Heart right ventricle (tissue), 16 donors: ENCODE measurements around the gene NPR3. TPM values are rescaled to one million over a fixed set of nuclear protein-coding genes. Genes with fewer than 3 reads are reported as not detected.

ENCODE experiments used
- ATAC-seq, 8 donors: fragments of 200-7000 bp; cut with Tn5 transposase; one replicate each; pipeline ENCODE4 v1.9.1; 2020; ENCODE audit warnings: mild to moderate bottlenecking in 8 of 8, moderate library complexity in 8 of 8, moderate number of reproducible peaks in 1 of 8
- DNase-seq, 2 donors: peaks; one replicate each; pipeline ENCODE4 v3.0.0-alpha.2; 2020
- H3K27ac ChIP-seq, 10 donors: fragments of 200-600 bp; sonication (generic) in 2 of 10; one replicate each; pipeline versions ENCODE4 v1.5.0 to v1.8.0; 2020 to 2022; ENCODE audit warnings: mild to moderate bottlenecking in 3 of 10
- H3K27me3 ChIP-seq, 7 donors: fragments of 200-600 bp; one replicate each; pipeline ENCODE4 v1.8.0; 2021 to 2022; ENCODE audit warnings: mild to moderate bottlenecking in 2 of 7
- H3K36me3 ChIP-seq, 9 donors: fragments of 200-600 bp; sonication (generic) in 1 of 9; one replicate each; pipeline versions ENCODE4 v1.5.0 to v1.8.0; 2020 to 2022; ENCODE audit warnings: mild to moderate bottlenecking in 2 of 9
- H3K4me1 ChIP-seq, 9 donors: fragments of 200-600 bp; sonication (generic) in 1 of 9; one replicate each; pipeline versions ENCODE4 v1.5.0 to v1.8.0; 2020 to 2022; ENCODE audit warnings: mild to moderate bottlenecking in 4 of 9
- H3K4me3 ChIP-seq, 10 donors: fragments of 200-600 bp; sonication (generic) in 2 of 10; one replicate each; pipeline versions ENCODE4 v1.5.0 to v1.8.0; 2020 to 2022; ENCODE audit warnings: mild to moderate bottlenecking in 7 of 10, moderate library complexity in 2 of 10
- H3K9me3 ChIP-seq, 11 donors: fragments of 200-600 bp in 10 of 11; sonication (generic) in 2 of 11; one replicate each; pipeline versions ENCODE4 v1.5.0 to v1.8.0; 2013 to 2022; ENCODE audit warnings: mild to moderate bottlenecking in 2 of 11, control low read depth in 1 of 11, moderate library complexity in 1 of 11
- CTCF ChIP-seq, 9 donors: fragments of 200-600 bp; sonication (generic) in 2 of 9; IDR thresholded peaks; one replicate each; pipeline versions ENCODE4 v1.5.0 to v1.8.0; 2021 to 2022; ENCODE audit warnings: antibody characterized with exemption in 9 of 9, mild to moderate bottlenecking in 5 of 9, moderate library complexity in 1 of 9
- WGBS, 2 donors: extraction: QIAGEN DNeasy Blood & Tissue Kit; methylation state at CpG; one replicate each; pipeline ENCODE4 v1.1.7; 2013; ENCODE audit warnings: inconsistent platforms in 1 of 2; 5-methylcytosine and 5-hydroxymethylcytosine counted together
- intact Hi-C, 10 donors: fragments of 100-400 bp; cut with DNase I; formaldehyde crosslinking; loops; one replicate each; pipeline versions ENCODE4 v1.11.1 to v1.14.2; 2022
- polyA plus RNA-seq, 2 donors: library from polyadenylated mRNA; stranded (reverse); fragments of 200-250 nt; gene quantifications; one replicate each; pipeline ENCODE4 v1.2.3, GENCODE V29; 2013
- total RNA-seq, 10 donors: library from RNA; stranded (reverse); fragmentation: NEBNext Ultra II Directional in 3 of 10; extraction: Animal tissue kit (Norgen Biotek cat#: 25700) in 3 of 10; gene quantifications; one replicate each; pipeline versions ENCODE4 v1.2.1 to v1.2.4, GENCODE V29; 2021 to 2023
- donor health status: Arrhythmogenic right ventricular cardiomyopathy.
- donor health status: ischemic (EF 13 %, LVEDD 7.1; RV severe dilation, severe dysfunction).
- donor health status: healthy with polysubstance abuse.
- donor health status: DM: no; HTN: yes; CAD: no.
- donor health status: DM: no; HTN: no; CAD: no.
- donor health status: ischemic (EF 25% LVEDD 6.9; RV normal size, moderate dysfunction).
- donor health status: ischemic (EF 25% LVEDD 5.7; RV mildly dilated, moderate dysfunction).
- donor health status: healthy.
- donor health status: DM: yes; HTN: yes; CAD: no.
- donor health status: Ischemic cardiomyopathy.
- donor health status: ischemic (EF 35%, LVEDD 5.7; RV mildly dilated, moderate dysfunction).
- donor health status: nonischemic (EF 11% LVEDD 7.7; RV severe dilation, severe dysfunction).
- donor health status: DM: yes; HTN: yes; CAD: no.
- donor health status: PGD.
- donor health status: ischemic (EF 29% LVEDD 5.4; RV normal size, mild dysfunction).
- donor health status: nonischemic (EF 23%, LVEDD 6.1; RV moderate dilation, normal function).

Gene NPR3
- total and polyA plus RNA-seq, 12 donors: 6.0 to 135 (median 32.3) TPM

- Histone ChIP-seq H3K9me3 (peaks cover 0 to 27% (median 3%) of the 10 kb centered on the region in 11 donors), H3K27ac (peak overlapping the region in 5 of 10 donors; percentile 45 to 71 (median 68)), H3K36me3 (no peaks in the 10 kb centered on the region), H3K4me1 (peaks cover 0 to 23% (median 7%) of the 10 kb centered on the region in 9 donors), H3K27me3 (no peaks in the 10 kb centered on the region), H3K4me3 (no peak overlapping the region)
- no peak for TF ChIP-seq CTCF (IDR thresholded peaks at IDR 0.05)
- intact Hi-C loops: no loop called here
- DNase-seq (peak in 1 of 2 donors; percentile 70), ATAC-seq (peak in 7 of 8 donors; percentile 63 to 88 (median 77))
Observed at GRCh38 chr5:32687499-32687831, 23.7 kb upstream of the NPR3 start.

GRCh38 chr5:32690153-32690552, 21.0 kb upstream of the NPR3 start:
- Histone ChIP-seq H3K27me3 (no peaks in the 10 kb centered on the region), H3K9me3 (peaks cover 0 to 8% (median 0%) of the 10 kb centered on the region in 11 donors), H3K36me3 (no peaks in the 10 kb centered on the region), H3K27ac (peak overlapping the region in 1 of 10 donors; percentile 6), H3K4me1 (peaks cover 0 to 28% (median 7%) of the 10 kb centered on the region in 9 donors), H3K4me3 (no peak overlapping the region)
- ATAC-seq (no peak), DNase-seq (no peak)
- intact Hi-C loops: loop anchor here in 1 of 10 donors (10.0 kb wide), 1 partner anchor 165 kb away; no protein-coding TSS in a partner anchor
- WGBS, 2 donors: 69 to 70% methylated on average over 2 of the region's 2 CpGs
- peak in 3 of 9 donors; percentile 7 to 20 (median 8) for TF ChIP-seq CTCF (IDR thresholded peaks at IDR 0.05)

GRCh38 chr5:32690666-32691065, 20.5 kb upstream of the NPR3 start:
- no peak overlapping the region for H3K4me3 ChIP-seq
- 80 to 96% methylated on average over 3 of the region's 3 CpGs for WGBS, 2 donors
- TF ChIP-seq CTCF (IDR thresholded peaks at IDR 0.05): no peak
- no peaks in the 10 kb centered on the region for H3K36me3 ChIP-seq
- peaks cover 0 to 28% (median 7%) of the 10 kb centered on the region in 9 donors for H3K4me1 ChIP-seq
- DNase-seq (no peak), ATAC-seq (no peak)
- H3K27ac ChIP-seq: no peak overlapping the region
- H3K9me3 ChIP-seq: peaks cover 0 to 6% (median 0%) of the 10 kb centered on the region in 11 donors
- no peaks in the 10 kb centered on the region for H3K27me3 ChIP-seq
- intact Hi-C loops: loop anchor here in 1 of 10 donors (10.0 kb wide), 1 partner anchor 164 kb away; no protein-coding TSS in a partner anchor

GRCh38 chr5:32692036-32692746, 18.9 kb upstream of the NPR3 start:
- Histone ChIP-seq H3K4me1 (peaks cover 0 to 24% (median 5%) of the 10 kb centered on the region in 9 donors), H3K27ac (peak overlapping the region in 2 of 10 donors; percentile 2 to 46), H3K36me3 (no peaks in the 10 kb centered on the region), H3K9me3 (peaks cover 0 to 12% (median 0%) of the 10 kb centered on the region in 11 donors), H3K4me3 (no peak overlapping the region), H3K27me3 (no peaks in the 10 kb centered on the region)
- intact Hi-C loops: loop anchor here in 1 of 10 donors (10.0 kb wide), 1 partner anchor 163 kb away; no protein-coding TSS in a partner anchor
- WGBS, 2 donors: 25 to 28% methylated on average over 3 of the region's 3 CpGs
- peak in 1 of 8 donors; percentile 36 for ATAC-seq
- TF ChIP-seq CTCF (IDR thresholded peaks at IDR 0.05): no peak
- no peak for DNase-seq
